B cell (primary cell): ENCODE data around the gene FAIM2. TPM values are rescaled to one million over a fixed set of nuclear protein-coding genes. Genes with fewer than 3 reads are reported as not detected.

Experiments used
- ATAC-seq: fragments of 200-7000 bp; cut with Tn5 transposase; one replicate; pipeline ENCODE4 v1.10.0; 2021; ENCODE audit warnings: low read depth, mild to moderate bottlenecking, moderate number of reproducible peaks, moderate library complexity
- CTCF ChIA-PET: fragments of 350-600 bp; sonication (Branson Sonifier 250); formaldehyde crosslinking; loops from one replicate; lab custom pipeline; 2021; ENCODE audit warnings: antibody characterized with exemption, inconsistent platforms; lab: Charles Lee
- POLR2A ChIA-PET: fragments of 350-600 bp; sonication (Branson Sonifier 250); formaldehyde crosslinking; loops from one replicate; lab custom pipeline; 2021; ENCODE audit warnings: antibody characterized with exemption; lab: Charles Lee
- DNase-seq: peaks from one replicate; pipeline ENCODE4 v3.0.0; 2013
- H2AFZ ChIP-seq: 2 replicates; pipeline ENCODE4 v1.6.1; 2012; ENCODE audit warnings: mild to moderate bottlenecking, low read depth, low read length; ENCODE audit not compliant: insufficient read depth, poor library complexity, severe bottlenecking
- H3K27ac ChIP-seq, 2 donors: 1 replicate in 1 of 2; 2 replicates in 1 of 2; pipeline ENCODE4 v1.5.1; 2012 to 2013; ENCODE audit warnings: low read length in 2 of 2, mild to moderate bottlenecking in 2 of 2, moderate library complexity in 1 of 2
- H3K27me3 ChIP-seq, 4 experiments: fragments of 200-600 bp in 1 of 4; sonication (generic) in 1 of 4; replicated peaks in 1 of 4; 1 replicate in 2 of 4; 2 replicates in 2 of 4; pipeline versions ENCODE4 v1.6.1 to v1.7.0; 2013 to 2016; ENCODE audit warnings: low read length in 3 of 4, mild to moderate bottlenecking in 2 of 4, mixed read lengths in 1 of 4, moderate library complexity in 1 of 4; ENCODE audit not compliant: insufficient read depth in 4 of 4, control insufficient read depth in 3 of 4; ENCODE audit errors: control extremely low read depth in 1 of 4
- H3K36me3 ChIP-seq, 2 experiments: replicated peaks in 1 of 2; 1 replicate in 1 of 2; 2 replicates in 1 of 2; pipeline versions ENCODE4 v1.6.1 to v1.7.1; 2013; ENCODE audit warnings: low read length in 1 of 2; ENCODE audit not compliant: insufficient read depth in 2 of 2, control insufficient read depth in 1 of 2; ENCODE audit errors: control extremely low read depth in 1 of 2, extremely low read depth in 1 of 2
- H3K4me1 ChIP-seq, 2 donors: fragments of 200-600 bp in 1 of 2; sonication (generic) in 1 of 2; 1 replicate in 1 of 2; 2 replicates in 1 of 2; pipeline versions ENCODE4 v1.5.1 to v1.6.1; 2013 to 2017; ENCODE audit warnings: low read length in 2 of 2; ENCODE audit not compliant: control insufficient read depth in 2 of 2, insufficient read depth in 2 of 2
- H3K4me2 ChIP-seq: replicated peaks from 2 replicates; pipeline ENCODE3; 2012; ENCODE audit warnings: mild to moderate bottlenecking, low read depth, low read length; ENCODE audit not compliant: poor library complexity, severe bottlenecking
- H3K4me3 ChIP-seq, 5 experiments: fragments of 200-600 bp in 1 of 5; sonication (generic) in 1 of 5; 1 replicate in 3 of 5; 2 replicates in 2 of 5; pipeline versions ENCODE4 v1.5.1 to v1.7.0; 2011 to 2016; ENCODE audit warnings: low read length in 4 of 5, mild to moderate bottlenecking in 4 of 5, low read depth in 2 of 5, control low read depth in 1 of 5, moderate library complexity in 1 of 5; ENCODE audit not compliant: insufficient read depth in 1 of 5; ENCODE audit errors: control extremely low read depth in 1 of 5, extremely low read depth in 1 of 5
- H3K79me2 ChIP-seq: fragments of 200-600 bp; sonication (generic); one replicate; pipeline ENCODE4 v1.6.0; 2016; ENCODE audit warnings: low read length; ENCODE audit not compliant: control insufficient read depth, insufficient read depth
- H3K9ac ChIP-seq: fragments of 200-600 bp; sonication (generic); 2 replicates; pipeline ENCODE4 v1.6.1; 2017; ENCODE audit warnings: mild to moderate bottlenecking, low read length, moderate library complexity
- H3K9me3 ChIP-seq, 3 donors: one replicate each; pipeline versions ENCODE4 v1.6.1 to v1.7.1; 2013; ENCODE audit warnings: low read length in 2 of 3; ENCODE audit not compliant: control insufficient read depth in 2 of 3, insufficient read depth in 1 of 3; ENCODE audit errors: control extremely low read depth in 1 of 3
- H4K20me1 ChIP-seq: 2 replicates; pipeline ENCODE4 v1.6.0; 2012; ENCODE audit warnings: mild to moderate bottlenecking, low read length; ENCODE audit not compliant: insufficient read depth, control insufficient read depth, poor library complexity, severe bottlenecking
- H3K27ac Mint-ChIP-seq: one replicate; pipeline ENCODE4 v1.8.0; 2021; ENCODE audit warnings: mixed read lengths
- H3K27me3 Mint-ChIP-seq: one replicate; pipeline ENCODE4 v1.8.0; 2021; ENCODE audit warnings: mixed read lengths
- H3K4me1 Mint-ChIP-seq: one replicate; pipeline ENCODE4 v1.8.0; 2021; ENCODE audit warnings: mixed read lengths
- H3K4me3 Mint-ChIP-seq: one replicate; pipeline ENCODE4 v1.8.0; 2021; ENCODE audit warnings: mixed read lengths
- H3K9me3 Mint-ChIP-seq: one replicate; pipeline ENCODE4 v1.8.0; 2022; ENCODE audit warnings: mixed read lengths; ENCODE audit not compliant: insufficient read depth
- CTCF ChIP-seq: fragments of 200-600 bp; IDR thresholded peaks from one replicate; pipeline ENCODE4 v1.8.0; 2022; ENCODE audit warnings: antibody characterized with exemption, mild to moderate bottlenecking
- EZH2 ChIP-seq: IDR thresholded peaks from 2 replicates; pipeline ENCODE4 v1.6.1; 2012; ENCODE audit warnings: borderline replicate concordance, low read depth, mild to moderate bottlenecking, moderate library complexity, low read length; ENCODE audit not compliant: insufficient read depth, poor library complexity, severe bottlenecking
- WGBS: methylation state at CpG from one replicate; pipeline ENCODE4 v1.1.5; 2013; ENCODE audit warnings: missing lambda C conversion rate; ENCODE audit not compliant: insufficient coverage; 5-methylcytosine and 5-hydroxymethylcytosine counted together
- intact Hi-C: fragments of 100-400 bp; cut with micrococcal nuclease; formaldehyde crosslinking; loops from one replicate; pipeline ENCODE4 v1.10.0; 2022
- polyA plus RNA-seq: library from polyadenylated mRNA; depleted of rRNA; stranded (reverse); fragments of >200 nt; gene quantifications from 2 replicates; pipeline ENCODE4 v1.2.3, GENCODE V29; 2012
- total RNA-seq, 2 donors: library from RNA; stranded (reverse); fragments of 120-200 nt in 1 of 2; gene quantifications; 1 replicate in 1 of 2; 2 replicates in 1 of 2; pipeline versions ENCODE4 v1.2.3 to v1.2.4, GENCODE V29; 2013 to 2022

The FAIM2 gene
- total and polyA plus RNA-seq, 2 donors (not counting 1 experiment from before 2014, with no cell fraction given) = not detected

GRCh38 chr12:49866859-49867569, 36.7 kb downstream of the FAIM2 start:
- Mint-ChIP-seq H3K27me3 (peaks cover 14% of the 10 kb centered on the region), H3K4me3 (no peak overlapping the region), H3K27ac (no peak overlapping the region), H3K9me3 (no peaks in the 10 kb centered on the region), H3K4me1 (no peaks in the 10 kb centered on the region)
- ChIA-PET POLR2A (no interaction called here), CTCF (interaction anchor here (0.7 to 2.8 kb wide), 16 partner anchors 10 to 230 kb away, joined by 3 to 14 read pairs (median 6); partner anchors contain the start of gene BCDIN3D)
- no peaks in the 10 kb centered on the region for H3K4me1 ChIP-seq
- intact Hi-C loops = loop anchor here (5.0 kb wide), 1 partner anchor 190 kb away; the partner anchor contains the start of gene ASIC1
- H3K27me3 ChIP-seq = no peaks in the 10 kb centered on the region
- no peaks in the 10 kb centered on the region for H3K36me3 ChIP-seq
- ATAC-seq = peak; percentile 96
- H3K4me2 ChIP-seq = no peak overlapping the region
- H3K79me2 ChIP-seq = no peaks in the 10 kb centered on the region
- H2AFZ ChIP-seq = peak overlapping the region; percentile 7
- H3K9me3 ChIP-seq = no peaks in the 10 kb centered on the region
- no peak overlapping the region for H3K9ac ChIP-seq
- no peak overlapping the region for H3K27ac ChIP-seq
- no peak overlapping the region for H3K4me3 ChIP-seq
- no peaks in the 10 kb centered on the region for H4K20me1 ChIP-seq
- 47% methylated on average over 14 of the region's 19 CpGs for WGBS
- peak; percentile 79 for DNase-seq
- TF ChIP-seq CTCF = peak; percentile 95
- TF ChIP-seq EZH2 = no peak

- Histone ChIP-seq H3K79me2 (no peaks in the 10 kb centered on the region), H3K9ac (no peak overlapping the region), H3K4me2 (no peak overlapping the region), H3K4me1 (no peaks in the 10 kb centered on the region), H3K36me3 (no peaks in the 10 kb centered on the region), H3K27me3 (no peaks in the 10 kb centered on the region), H4K20me1 (no peaks in the 10 kb centered on the region), H3K4me3 (no peak overlapping the region), H3K9me3 (no peaks in the 10 kb centered on the region), H3K27ac (no peak overlapping the region), H2AFZ (no peak overlapping the region)
- ChIA-PET POLR2A (no interaction called here), CTCF (interaction anchor here (0.6 to 2.8 kb wide), 8 partner anchors 9 to 228 kb away, joined by 3 to 14 read pairs (median 6); partner anchors contain the start of gene BCDIN3D)
- peaks cover 14% of the 10 kb centered on the region for H3K27me3 Mint-ChIP-seq
- TF ChIP-seq EZH2 = no peak
- TF ChIP-seq CTCF = no peak
- H3K9me3 Mint-ChIP-seq = no peaks in the 10 kb centered on the region
- 80% methylated on average over 2 of the region's 8 CpGs for WGBS
- intact Hi-C loops = loop anchor here (5.0 kb wide), 1 partner anchor 192 kb away; the partner anchor contains the start of gene ASIC1
- ATAC-seq = no peak
- no peaks in the 10 kb centered on the region for H3K4me1 Mint-ChIP-seq
- DNase-seq = no peak
- H3K27ac Mint-ChIP-seq = no peak overlapping the region
- H3K4me3 Mint-ChIP-seq = no peak overlapping the region
These were observed 37.9 kb downstream of the FAIM2 start for GRCh38 chr12:49865782-49866135.
